GM23338 (cell line): ENCODE data around the gene HIVEP3. TPM values are rescaled to one million over a fixed set of nuclear protein-coding genes. Genes with fewer than 3 reads are reported as not detected.

Experiments
- CREB1 ChIP-seq: fragments of 250-450 bp; sonication (Bioruptor Pico); IDR thresholded peaks from 2 replicates; pipeline ENCODE4 v1.5.0; 2020; ENCODE audit warnings: low read depth, mild to moderate bottlenecking, moderate library complexity
- ETS1 ChIP-seq: IDR thresholded peaks from 2 replicates; pipeline ENCODE4 v1.6.1; 2016; ENCODE audit warnings: antibody characterized with exemption
- EZH2phosphoT487 ChIP-seq: fragments of 200-600 bp; sonication (generic); IDR thresholded peaks from one replicate; pipeline ENCODE4 v1.8.1; 2018; ENCODE audit warnings: antibody characterized with exemption; ENCODE audit not compliant: unreplicated experiment
- JUNB ChIP-seq: IDR thresholded peaks from one replicate; pipeline ENCODE4 v1.6.1; 2016; ENCODE audit warnings: antibody characterized with exemption; ENCODE audit not compliant: unreplicated experiment
- POLR2AphosphoS5 ChIP-seq: IDR thresholded peaks from 2 replicates; pipeline ENCODE4 v1.6.1; 2016; ENCODE audit warnings: antibody characterized with exemption, low read depth
- REST ChIP-seq: IDR thresholded peaks from one replicate; pipeline ENCODE4 v1.6.1; 2018; ENCODE audit warnings: antibody characterized with exemption; ENCODE audit not compliant: unreplicated experiment
- ZNF331 ChIP-seq: fragments of 250-450 bp; sonication (Bioruptor Pico); IDR thresholded peaks from 2 replicates; pipeline ENCODE4 v1.5.0; 2020; ENCODE audit warnings: low read depth, mild to moderate bottlenecking, moderate library complexity
- ZNF462 ChIP-seq: fragments of 250-450 bp; sonication (Bioruptor Pico); IDR thresholded peaks from 2 replicates; pipeline ENCODE4 v1.5.0; 2020; ENCODE audit warnings: mild to moderate bottlenecking, moderate library complexity
- polyA plus RNA-seq: library from polyadenylated mRNA; unstranded; fragments of >200 nt; fragmentation: Nextera tagmentation; extraction: Ambion mirVana; gene quantifications from 2 replicates; pipeline ENCODE4 v1.2.1, GENCODE V29; 2016
- total RNA-seq: library from RNA; depleted of rRNA; stranded (reverse); fragments of >200 nt; shearing (Covaris generic); gene quantifications from 2 replicates; pipeline ENCODE4 v1.2.3, GENCODE V29; 2014

Gene HIVEP3
- total and polyA plus RNA-seq, 2 experiments from 2014 or later: 0.14 to 0.24 TPM

GRCh38 chr1:41954533-41954944 lies 35.8 kb upstream of the HIVEP3 start (continued):
- TF ChIP-seq ZNF462 (CRISPR knock-in tag) (no peak), ZNF331 (CRISPR knock-in tag) (no peak), ETS1 (no peak), JUNB (no peak), POLR2AphosphoS5 (no peak), REST (no peak), CREB1 (CRISPR knock-in tag) (no peak), EZH2phosphoT487 (no peak)
